Measurements from ENCODE around the gene CTNNA3.

Gene CTNNA3

DNA sequence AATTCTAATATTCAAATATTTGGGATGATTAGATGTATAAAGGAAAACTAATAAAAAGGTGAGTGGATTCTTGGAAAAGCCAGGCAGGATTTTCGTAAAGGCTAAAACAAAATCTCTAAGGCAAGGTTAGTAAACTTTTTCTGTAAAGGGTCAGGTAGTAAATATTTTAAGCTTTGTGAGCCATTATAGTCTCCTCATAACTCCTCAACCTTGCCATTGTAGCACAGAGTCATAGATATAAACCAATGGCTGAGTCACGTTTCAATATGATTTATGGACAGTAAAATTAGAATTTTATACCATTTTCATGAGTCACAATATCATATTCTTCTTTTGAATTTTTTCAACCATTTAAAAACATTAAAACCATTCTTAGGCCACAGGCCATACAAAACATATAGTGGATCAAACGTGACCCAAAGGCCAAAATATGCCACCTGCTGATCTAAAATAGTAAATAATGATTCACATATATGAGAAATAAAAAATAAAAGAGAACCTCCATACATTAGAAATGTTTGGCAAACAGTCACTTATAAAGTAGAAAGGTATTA lies 1422.0 kb downstream of the CTNNA3 start:
- ATAC-seq, result no peak

DNA sequence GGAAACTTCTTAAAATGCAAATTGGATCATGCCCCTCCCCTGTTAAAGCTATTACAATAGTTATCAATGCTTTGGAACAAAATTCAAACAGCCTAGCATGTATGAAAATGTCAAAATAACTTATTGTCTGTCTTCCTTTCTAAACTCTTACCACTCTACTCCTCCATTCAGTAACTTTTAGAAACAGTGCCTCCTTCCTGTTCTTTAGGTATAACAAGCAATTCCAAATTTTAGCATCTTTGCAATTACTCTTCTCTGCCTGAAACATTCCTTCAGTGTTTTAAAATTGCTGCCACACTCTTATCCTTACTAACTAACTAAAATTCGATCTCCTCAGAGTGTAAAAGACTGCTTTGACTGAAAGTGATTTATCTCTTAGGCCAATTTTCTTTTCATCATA lies 1430.6 kb downstream of the CTNNA3 start:
- no peak for ATAC-seq

DNA sequence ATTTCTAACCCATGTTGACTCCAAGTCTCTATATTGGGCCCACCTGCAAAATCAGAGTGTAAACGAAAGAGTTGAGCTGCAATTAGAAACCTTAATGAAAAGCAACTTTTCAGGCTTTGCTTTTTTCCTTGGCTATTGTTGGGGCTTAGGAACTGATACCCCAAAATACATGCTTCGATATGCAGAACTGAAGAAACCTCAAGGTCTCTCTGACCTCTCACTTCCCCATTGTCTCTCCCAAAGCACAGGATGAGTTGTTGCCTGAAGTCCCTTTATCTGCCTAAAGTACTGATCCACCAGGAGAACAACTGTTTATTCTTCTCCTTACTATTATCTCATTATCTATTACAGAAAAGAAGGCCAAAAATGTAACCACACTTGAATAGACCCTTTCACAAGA lies 1436.2 kb downstream of the CTNNA3 start:
- ATAC-seq, result no peak

DNA sequence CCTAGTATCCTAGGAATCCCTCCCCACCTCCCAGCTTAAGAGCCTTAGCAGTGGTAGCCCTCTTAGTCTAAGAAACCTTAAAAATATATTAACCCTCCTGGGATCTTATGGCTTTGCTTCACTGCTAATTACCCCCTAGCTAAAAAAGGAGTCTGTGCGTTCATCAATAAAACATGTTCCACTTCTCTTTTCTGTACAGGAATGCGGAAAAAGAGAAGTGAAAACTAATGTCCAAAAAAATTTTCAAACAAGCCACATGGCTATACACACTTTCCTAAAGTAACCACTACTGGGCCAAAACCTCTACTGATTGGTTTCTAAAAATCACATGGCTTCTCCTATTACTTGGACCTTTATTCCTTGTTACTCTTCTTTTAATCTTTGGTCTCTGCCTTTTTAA lies 1437.3 kb downstream of the CTNNA3 start:
- ATAC-seq, result no peak

DNA sequence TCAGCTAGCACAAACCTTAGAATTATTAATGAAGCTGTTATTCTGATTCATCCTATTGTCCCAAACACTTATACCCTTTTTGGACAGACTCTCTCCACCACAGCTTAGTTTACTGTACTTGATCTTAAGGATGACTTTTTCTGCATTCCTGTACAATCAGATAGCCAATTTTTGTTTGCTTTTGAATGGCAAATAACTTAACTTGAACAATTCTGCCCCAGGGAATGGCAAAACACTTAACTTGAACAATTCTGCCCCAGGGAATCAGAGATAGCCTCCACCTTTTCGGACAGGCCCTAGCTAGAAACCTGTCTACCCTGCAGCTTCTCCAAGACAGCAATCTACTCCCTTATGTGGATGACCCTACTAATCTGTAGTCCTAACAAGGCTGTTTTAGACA lies 1438.2 kb downstream of the CTNNA3 start:
- no peak for ATAC-seq

DNA sequence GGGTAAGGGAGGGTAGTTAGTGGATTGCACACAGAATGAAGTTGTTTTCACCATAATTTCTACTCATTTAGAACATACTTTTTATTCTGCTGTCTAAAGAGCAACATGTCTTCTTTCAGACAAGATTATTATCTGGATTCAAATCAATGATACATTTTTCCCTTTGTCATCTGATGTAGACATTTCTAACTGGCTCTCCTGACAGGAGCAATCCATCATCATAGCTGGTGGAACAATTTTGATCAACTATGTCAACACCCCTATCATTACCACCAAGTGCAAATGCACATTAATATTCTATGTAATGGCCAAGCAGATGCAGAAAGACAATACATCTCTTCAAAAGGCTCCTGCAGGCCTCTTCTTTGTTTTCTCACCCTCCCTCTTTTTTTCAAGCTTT lies 1443.0 kb downstream of the CTNNA3 start:
- no peak for ATAC-seq

DNA sequence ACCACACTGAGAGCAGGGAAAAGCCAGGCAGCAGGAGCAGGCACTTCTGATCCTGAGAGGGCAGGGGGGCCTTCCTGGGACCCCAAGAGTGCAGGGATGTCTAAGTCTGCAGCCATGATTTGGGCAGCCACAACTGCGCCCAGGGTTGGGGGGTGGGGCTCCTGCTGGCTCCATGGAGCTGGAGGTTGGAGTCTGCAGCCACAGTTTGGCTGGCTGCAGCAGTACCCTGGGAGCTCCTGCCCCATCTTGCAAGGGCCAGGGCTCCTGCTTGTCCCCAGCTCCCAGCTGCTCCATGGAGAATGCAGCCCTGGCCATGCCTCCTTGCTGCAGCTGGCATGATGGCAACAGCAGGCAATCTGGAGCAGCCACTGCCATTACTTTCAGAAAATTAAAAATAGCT lies 1449.8 kb downstream of the CTNNA3 start:
- ATAC-seq, result no peak

DNA sequence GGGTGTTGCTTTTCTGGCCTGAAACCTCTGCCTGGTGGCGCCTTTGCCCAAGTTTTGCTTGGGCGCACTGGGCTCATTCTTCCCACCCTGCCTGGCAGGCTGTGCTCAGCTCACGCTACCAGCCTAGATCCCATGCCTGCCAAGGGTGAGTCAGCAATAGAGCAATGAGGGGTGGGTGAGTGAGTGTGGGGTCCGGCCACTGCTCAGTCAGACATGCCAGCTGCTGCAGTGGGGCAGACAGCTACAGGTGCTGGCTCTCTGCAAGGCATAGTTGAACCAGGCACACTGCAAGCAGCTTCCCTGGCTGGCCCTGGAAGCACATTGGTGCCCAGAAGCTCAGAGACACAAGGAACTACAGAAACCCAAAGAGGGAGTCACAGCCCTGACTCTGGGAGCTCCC lies 1451.0 kb downstream of the CTNNA3 start:
- ATAC-seq, result no peak

DNA sequence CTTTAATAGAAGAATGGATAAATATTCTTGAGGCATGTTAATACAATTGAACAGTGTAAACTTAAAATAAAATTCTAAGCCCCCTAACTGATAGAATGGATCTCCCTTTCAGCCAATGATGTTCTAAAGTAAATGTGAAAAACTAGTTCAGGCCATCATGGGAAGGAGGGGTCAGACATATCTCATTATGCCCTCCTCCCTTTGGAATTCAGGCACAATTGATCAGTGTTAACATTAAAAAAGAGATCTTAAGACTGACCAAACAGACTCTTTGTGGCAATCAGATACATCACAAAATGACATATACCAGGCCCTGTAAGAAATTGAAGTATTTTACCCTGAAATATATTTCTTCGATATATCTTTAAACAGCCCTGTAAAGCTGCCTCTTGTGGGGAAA lies 1453.1 kb downstream of the CTNNA3 start:
- no peak for ATAC-seq

DNA sequence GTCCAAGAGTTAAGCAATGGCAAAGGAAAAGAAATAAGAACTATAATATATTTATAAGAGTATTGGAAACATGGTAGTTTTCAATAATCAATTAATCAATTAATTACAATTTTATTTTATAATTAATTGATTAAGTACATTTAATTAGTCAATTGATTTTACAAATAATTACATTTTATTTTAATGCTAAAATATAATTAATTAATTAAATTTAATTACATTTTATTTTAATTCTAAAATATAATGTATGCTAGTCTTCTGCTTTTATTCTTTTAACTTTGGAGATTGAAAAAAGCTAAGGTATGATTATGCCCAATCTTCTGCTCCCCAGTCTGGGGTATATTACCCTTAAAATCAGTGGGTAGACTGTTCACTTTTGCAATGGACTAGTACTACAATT lies 1456.9 kb downstream of the CTNNA3 start:
- no peak for ATAC-seq

DNA sequence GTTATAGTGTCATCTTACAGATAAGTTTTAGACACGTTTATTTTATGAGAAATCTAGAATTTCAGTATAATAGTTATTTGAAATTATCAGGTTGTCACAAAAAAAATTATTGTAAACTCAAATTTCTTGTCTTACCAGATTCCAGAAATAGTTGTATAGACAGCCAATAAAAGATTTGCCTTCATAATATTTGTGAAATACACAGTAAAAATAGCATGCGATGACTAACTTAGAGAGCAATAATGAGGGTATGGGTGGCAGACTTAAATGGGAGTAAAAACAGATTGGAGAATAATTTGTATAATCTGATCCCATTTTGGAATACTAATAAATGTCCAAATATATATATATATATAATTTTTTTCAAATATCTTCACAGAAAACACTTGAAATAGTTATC lies 1457.7 kb downstream of the CTNNA3 start:
- ATAC-seq, result no peak

DNA sequence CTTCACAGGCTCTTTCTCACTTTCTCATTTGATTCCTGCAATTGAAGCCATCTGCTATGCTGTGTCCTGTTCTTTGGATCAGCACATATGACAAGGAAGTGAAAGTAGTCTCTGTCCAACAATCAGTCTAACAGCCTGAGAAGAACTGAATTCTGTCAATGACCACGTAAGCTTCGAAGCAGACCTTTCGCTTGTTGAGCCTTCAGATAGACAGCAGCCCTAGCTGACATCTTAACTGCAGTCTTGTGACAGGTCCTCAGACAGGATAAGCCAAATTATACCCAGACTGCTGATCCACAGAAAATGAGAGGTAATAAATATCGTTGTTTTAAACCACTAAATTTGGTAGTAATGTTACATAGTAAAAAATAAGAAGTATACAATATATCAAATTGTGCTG lies 1461.1 kb downstream of the CTNNA3 start:
- ATAC-seq, result no peak

DNA sequence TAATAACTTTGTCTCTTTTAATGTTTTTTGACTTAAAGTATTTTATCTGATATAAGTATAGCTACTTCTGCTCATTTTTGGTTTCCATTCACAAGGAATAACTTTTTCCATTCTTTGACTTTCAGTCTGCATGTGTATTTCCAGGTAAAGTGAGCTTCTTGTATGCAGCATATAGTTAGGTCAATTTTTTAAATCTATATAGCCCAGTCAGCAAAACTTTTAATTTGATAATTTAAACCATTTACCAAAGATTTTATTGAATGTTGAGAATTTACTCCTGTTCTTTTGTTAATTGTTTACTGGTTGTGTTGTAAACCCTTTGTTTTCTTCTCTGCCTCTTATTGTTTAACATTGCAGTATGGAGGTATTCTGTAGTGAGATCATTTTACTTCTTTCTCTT lies 1467.1 kb downstream of the CTNNA3 start:
- ATAC-seq, result no peak

DNA sequence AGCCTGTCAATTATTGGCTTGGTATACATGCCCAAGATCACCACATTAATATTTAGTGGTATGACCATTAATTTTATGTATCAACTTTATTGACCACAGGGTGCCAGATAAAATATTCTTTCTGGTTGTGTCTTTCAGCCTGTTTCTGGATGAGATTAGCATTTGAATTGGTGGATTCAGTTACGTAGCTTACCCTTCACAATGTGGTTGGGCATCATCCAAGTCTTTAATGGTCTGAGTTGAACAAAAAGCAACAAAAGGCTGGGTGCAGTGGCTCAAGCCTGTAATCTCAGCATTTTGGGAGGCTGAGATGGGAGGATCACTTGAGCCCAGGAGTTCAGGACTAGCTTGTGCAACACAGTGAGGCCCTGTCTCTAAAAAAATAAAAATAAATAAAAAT lies 1472.3 kb downstream of the CTNNA3 start:
- ATAC-seq, result no peak

DNA sequence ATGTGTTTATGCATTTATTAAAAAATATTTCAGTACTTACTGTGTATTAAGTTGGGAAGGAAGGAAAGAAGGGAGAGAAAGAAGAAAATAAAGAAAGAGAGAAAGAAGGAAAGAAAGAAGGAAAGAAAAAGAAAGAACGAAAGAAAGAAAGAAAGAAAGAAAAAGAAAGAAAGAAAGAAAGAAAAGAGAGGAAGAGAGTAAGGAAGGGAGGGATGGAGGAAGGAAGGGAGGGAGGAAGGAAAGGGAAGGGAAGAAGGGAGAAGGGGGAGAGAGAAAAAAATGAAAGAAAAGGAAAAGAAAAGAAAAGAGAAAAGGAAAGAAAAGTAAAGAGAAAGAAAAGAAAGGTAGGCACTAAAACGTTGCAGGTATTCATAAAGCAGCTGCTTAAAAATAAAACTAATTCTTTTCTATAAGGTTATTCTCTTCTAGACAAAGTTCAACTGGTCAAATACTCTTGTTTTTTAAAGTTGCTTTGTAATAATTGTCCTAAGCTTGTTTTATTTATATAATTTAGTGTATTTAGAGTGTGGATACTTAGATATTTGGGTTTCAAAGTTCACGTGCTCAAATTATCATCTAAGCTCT lies 1473.4 kb downstream of the CTNNA3 start:
- ATAC-seq, result no peak

DNA sequence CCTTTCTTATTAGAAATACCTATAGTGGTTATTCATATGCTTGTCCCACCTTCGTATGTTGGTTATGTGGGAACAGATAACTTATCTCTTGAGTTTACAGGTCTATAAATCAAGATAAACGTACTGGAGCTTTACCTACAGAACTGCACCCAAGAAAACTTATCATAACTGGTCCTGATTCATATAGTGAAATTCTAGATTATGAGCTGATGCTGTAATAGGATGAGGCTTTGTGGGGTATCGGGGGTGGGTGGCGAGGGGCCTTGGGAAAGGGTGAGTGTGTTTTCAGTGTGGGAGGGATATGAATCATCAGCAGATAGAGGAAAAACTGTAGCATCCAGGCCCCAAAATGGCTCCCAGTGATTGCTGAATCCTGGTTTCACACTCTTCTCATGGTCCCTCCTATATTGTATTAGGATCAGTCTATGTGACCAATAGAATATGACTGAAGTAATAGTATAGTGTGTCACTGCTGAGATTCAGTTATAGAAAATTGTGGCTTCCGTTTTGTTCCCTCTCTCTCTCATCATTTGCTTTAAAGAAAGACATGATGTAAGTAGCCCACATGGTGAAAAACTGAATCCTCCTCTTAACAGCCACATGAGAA lies 1476.9 kb downstream of the CTNNA3 start:
- no peak for ATAC-seq

DNA sequence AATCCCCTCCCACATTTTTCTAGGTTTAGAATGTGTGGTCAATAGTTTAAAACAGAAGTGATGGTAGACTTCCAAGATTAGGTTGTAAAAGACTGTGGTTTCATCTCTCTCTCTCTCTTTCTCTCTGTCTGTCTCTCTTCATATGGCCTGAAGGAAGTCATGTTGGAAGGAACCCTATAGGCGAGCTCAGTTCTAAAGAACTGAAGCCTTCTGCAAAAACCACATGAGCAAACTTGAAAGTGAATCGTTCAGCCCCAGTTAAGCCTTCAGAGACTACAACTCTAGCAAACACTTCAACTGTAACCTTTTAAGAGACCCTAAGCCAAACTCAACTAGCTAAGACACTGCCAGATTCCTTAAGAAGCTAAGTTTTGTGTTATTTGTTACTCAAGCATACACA lies 1477.7 kb downstream of the CTNNA3 start:
- ATAC-seq, result no peak

DNA sequence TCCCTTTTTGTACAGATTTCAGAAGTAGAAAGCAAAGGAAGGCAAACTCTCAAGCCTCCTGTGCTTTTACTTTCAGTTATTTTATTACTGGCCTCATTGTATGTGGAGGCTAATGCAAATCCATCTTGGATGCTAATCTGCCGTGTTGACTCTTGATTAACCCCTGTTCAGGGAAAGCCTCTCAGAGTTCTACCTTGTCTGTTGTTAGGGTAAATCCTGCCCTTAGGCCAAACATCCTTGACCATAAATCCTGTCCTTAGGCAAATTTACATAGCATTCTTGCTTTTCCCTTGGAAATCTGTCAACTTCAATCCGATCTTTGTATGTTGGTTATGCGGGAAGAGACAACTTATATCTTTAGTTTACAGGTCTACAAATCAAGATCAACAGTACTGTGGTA lies 1480.1 kb downstream of the CTNNA3 start:
- no peak for ATAC-seq

DNA sequence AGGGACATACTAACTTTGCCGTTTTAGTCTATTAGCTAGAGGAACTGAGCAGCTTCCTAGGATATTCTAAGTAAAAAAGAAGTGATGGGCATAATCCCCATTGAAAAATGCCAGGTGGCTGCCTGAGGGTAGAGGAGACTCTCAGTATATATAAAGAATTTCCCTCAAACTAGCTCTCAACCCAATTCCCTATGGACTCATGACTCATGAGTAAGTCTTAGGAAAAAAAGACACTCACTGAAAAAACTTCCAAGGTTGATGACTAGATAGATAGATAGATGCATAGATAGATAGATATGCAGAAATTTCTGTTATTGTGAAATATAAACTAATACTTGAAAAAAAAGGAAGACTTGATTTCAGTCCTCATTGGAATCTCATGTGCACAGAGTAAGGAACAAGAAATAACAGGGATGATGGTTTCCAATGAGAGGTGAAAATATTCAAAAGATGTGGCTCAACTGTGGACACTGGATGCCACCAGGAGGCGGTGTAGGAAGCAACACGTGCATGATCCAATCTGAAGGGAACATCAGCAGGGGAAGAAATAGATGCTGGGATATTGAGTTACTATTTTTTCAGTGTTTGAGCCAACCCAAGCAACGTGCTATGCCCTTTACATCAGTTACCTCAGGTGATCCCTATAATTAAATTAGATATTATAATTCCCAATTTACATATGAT lies 1481.1 kb downstream of the CTNNA3 start:
- no peak for ATAC-seq

DNA sequence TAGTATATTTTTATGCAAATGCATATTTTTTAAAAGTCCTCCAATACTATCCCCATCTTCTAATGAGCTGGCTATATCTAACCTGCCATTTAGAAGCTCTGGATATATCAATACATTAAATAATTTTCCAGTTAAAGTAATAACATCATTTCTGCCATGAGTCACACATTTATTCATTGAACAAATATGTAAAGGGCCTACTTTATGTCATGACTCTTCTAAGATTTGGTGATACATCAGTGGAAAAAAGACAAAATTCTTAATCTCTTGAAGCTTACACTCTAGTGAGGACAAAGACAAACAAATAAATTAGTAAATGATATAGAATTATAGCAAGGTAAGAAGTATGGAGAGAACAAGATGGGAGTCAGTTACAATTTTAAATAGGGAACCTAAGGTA lies 1487.0 kb downstream of the CTNNA3 start:
- ATAC-seq, result no peak

DNA sequence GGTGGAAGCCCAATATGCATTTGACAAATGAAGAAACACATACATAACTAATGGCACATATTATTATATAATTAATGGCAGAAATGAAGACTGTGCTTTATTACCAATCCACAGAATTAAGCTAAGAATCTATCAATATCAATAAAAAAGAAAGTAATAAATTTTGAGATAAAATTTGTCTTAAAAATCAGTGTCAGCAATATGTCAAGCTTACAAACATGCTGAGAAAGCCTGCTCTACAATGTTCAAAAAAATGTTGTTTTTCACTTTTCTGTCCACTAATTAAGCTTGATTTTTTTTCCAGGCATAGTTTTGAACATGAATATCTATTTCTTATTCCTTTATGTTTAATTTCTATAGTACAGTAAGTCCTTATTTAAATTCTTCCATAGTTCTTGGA lies 1491.2 kb downstream of the CTNNA3 start:
- ATAC-seq, result no peak

DNA sequence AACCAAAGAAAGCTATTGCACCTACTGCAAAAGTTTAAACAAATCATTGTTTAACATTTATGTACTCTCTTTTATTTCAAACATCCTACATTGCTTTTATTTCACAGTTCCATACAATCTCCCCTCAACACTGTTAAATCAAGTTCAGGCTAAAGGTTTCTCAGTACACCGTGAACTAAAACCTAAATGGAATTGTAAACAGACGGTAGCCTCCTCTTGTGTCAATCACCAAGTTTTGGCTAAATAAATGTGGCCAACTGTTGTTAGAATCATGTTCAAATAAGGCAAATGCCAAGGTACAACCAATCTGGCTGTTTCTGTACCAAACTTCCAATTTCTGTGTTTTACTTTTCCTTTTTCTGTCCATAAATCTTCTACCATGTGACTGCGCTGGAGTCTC lies 1493.9 kb downstream of the CTNNA3 start:
- ATAC-seq, result no peak

DNA sequence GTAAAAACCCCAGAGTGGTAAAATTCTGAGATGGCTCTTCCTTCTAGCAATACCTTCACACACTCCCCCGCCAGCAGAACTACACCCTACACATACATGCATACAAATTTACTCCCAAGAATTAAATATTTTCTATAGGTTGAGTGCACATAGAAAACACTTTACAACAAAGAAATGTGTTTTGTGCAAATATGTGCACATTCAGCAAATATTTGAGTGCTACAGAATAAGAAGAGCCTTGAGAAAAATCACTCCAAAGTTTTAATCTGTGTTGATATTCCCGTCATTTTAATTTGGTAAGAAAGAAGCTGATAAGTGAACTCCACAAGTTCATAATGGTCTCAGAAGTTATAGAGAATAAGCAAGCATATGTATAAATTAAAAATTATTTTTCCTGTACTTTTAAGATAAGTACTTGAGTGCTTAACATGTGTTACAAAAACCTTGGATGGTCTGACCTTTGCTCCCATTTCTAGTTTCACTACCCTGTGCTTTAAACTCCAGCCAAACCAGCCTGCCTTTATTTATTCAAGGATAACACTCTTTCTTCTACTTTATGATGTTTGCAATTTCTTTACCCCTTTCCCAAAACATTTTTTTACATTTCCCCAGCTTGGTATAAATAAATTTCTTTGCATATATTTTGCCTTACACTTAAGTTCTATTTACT lies 1503.7 kb downstream of the CTNNA3 start:
- ATAC-seq, result no peak

DNA sequence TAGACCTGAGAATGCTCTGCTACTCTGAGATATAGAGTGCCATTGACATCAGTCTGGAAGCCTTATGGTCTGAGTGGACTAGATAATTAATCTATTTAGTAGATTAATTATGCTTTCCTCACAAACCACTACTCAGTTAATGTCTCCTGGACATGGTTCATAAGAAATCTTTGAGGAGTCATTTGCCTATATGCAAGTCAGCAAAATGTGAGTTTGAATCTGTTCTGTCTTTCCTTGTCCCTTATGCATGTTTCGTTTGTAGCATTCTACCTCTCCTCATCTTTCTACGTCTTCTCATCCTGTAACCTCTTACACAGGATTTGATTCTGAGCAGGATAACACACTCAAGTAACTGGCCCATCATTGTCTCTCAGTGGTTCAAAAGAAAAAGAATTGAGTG lies 1505.6 kb downstream of the CTNNA3 start:
- ATAC-seq, result no peak
